ENCODE results near the gene ZBTB8B. TPM values are rescaled to one million over a fixed set of nuclear protein-coding genes. Genes with fewer than 3 reads are reported as not detected.
"Not testable (repeated sequence)": the region's sequence is repeated elsewhere in the genome, so short reads cannot be mapped to it uniquely, and the experiment has no call there.

The ZBTB8B gene
- total RNA-seq, 1 experiment from 2014 or later, result 1.9 TPM

DNA sequence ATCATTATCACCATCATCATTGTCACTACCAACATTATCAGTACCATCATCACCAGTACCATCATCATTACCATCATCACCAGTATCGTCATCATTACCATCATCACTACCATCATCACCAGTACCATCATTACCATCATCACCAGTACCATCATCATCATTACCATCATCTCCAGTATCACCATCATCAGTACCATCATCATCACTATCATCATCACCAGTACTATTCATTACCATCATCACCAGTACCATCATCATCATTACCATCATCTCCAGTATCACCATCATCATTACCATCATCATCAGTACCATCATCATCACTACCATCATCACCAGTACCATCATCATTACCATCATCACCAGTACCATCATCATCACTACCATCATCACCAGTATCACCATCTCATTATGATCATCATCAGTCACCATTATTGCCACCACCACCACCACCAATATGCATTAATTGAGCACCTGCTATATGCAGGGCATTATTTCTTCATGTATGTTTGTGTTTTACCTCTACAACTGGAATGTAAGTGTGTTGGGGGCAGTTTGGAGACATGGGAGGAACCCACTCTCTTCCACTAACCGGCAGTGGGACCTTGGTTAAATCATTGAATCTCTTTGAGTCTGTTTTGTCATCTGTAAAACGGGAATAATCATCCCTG is 7.0 kb downstream of the ZBTB8B start:
- H3K9ac ChIP-seq (ENCODE audit: extremely low read depth, insufficient read length, low read length), result no peak overlapping the region
- no peak overlapping the region for H4K91ac ChIP-seq (ENCODE audit: insufficient read length, low read depth, low read length)
- no peaks in the 10 kb centered on the region for H3K9me3 ChIP-seq (ENCODE audit: control insufficient read depth, low read depth, low read length)
- Mint-ChIP-seq H3K9me3 (no peaks in the 10 kb centered on the region), H3K4me1 (no peaks in the 10 kb centered on the region; a peak in 1 of 4 replicates), H3K27me3 (ENCODE audit: low read depth) (no peaks in the 10 kb centered on the region), H3K27ac (no peak overlapping the region), H3K4me3 (no peak overlapping the region), H3K36me3 (ENCODE audit: insufficient read depth in 1 of 3, low read depth in 3 of 3) (no peaks in the 10 kb centered on the region; a peak in 3 of 7 replicates)
- TF ChIP-seq, protein P1, sequence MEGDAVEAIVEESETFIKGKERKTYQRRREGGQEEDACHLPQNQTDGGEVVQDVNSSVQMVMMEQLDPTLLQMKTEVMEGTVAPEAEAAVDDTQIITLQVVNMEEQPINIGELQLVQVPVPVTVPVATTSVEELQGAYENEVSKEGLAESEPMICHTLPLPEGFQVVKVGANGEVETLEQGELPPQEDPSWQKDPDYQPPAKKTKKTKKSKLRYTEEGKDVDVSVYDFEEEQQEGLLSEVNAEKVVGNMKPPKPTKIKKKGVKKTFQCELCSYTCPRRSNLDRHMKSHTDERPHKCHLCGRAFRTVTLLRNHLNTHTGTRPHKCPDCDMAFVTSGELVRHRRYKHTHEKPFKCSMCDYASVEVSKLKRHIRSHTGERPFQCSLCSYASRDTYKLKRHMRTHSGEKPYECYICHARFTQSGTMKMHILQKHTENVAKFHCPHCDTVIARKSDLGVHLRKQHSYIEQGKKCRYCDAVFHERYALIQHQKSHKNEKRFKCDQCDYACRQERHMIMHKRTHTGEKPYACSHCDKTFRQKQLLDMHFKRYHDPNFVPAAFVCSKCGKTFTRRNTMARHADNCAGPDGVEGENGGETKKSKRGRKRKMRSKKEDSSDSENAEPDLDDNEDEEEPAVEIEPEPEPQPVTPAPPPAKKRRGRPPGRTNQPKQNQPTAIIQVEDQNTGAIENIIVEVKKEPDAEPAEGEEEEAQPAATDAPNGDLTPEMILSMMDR (conservative IDR thresholded peaks at IDR 0.05), result no peak
- DNase-seq, result no peak
- no peak overlapping the region for H2BK5ac ChIP-seq (ENCODE audit: insufficient read length, low read length)
- H2BK12ac ChIP-seq (ENCODE audit: insufficient read length, low read depth, low read length), result no peak overlapping the region
- no peak overlapping the region for H3K4ac ChIP-seq (ENCODE audit: low read depth, low read length)
- H3K56ac ChIP-seq (ENCODE audit: insufficient read length, low read depth, low read length), result no peak overlapping the region
- H3K4me1 ChIP-seq (ENCODE audit: insufficient read depth, low read length), result no peaks in the 10 kb centered on the region
- no peaks in the 10 kb centered on the region for H4K20me1 ChIP-seq (ENCODE audit: control insufficient read depth, insufficient read depth, insufficient read length)
- no peak overlapping the region for H2AFZ ChIP-seq (ENCODE audit: low read length)
- no peak overlapping the region for H3T11ph ChIP-seq (ENCODE audit: low read length)
- H3K23ac ChIP-seq (ENCODE audit: insufficient read length, low read depth, low read length), result no peak overlapping the region
- no peak overlapping the region for H2AK5ac ChIP-seq (ENCODE audit: insufficient read length, low read length)
- no peaks in the 10 kb centered on the region for H3K79me2 ChIP-seq (ENCODE audit: insufficient read depth, low read length)
- no CpG with 5 or more reads among the region's 3 CpGs for WGBS (ENCODE audit: extremely low coverage, insufficient read length, low lambda C conversion rate)
- H3K27ac ChIP-seq (ENCODE audit: insufficient read length, low read depth, low read length), result no peak overlapping the region
- no peaks in the 10 kb centered on the region for H3K27me3 ChIP-seq (ENCODE audit: insufficient read depth, low read length)
- H3K23me2 ChIP-seq (ENCODE audit: insufficient read length, low read depth, low read length, poor library complexity, severe bottlenecking), result no peaks in the 10 kb centered on the region
- no peak overlapping the region for H4K8ac ChIP-seq (replicated peaks; ENCODE audit: insufficient read length, low read depth, low read length)
- no peaks in the 10 kb centered on the region for H3K79me1 ChIP-seq (ENCODE audit: insufficient read depth, low read depth, low read length, poor library complexity, severe bottlenecking)
- no peak overlapping the region for H2BK120ac ChIP-seq (ENCODE audit: low read depth, low read length, poor library complexity, severe bottlenecking)
- no peak overlapping the region for H3K18ac ChIP-seq (ENCODE audit: insufficient read length, low read depth, low read length)
- H2BK15ac ChIP-seq (ENCODE audit: low read depth, low read length), result no peak overlapping the region
- no peak overlapping the region for H3K14ac ChIP-seq (ENCODE audit: insufficient read depth, low read length)
- H2BK20ac ChIP-seq (ENCODE audit: low read depth, low read length, poor library complexity, severe bottlenecking), result no peak overlapping the region
- H4K5ac ChIP-seq (ENCODE audit: insufficient read length, low read depth, low read length), result no peak overlapping the region
- H3K4me2 ChIP-seq (ENCODE audit: insufficient read depth, insufficient read length, low read length), result no peak overlapping the region

DNA sequence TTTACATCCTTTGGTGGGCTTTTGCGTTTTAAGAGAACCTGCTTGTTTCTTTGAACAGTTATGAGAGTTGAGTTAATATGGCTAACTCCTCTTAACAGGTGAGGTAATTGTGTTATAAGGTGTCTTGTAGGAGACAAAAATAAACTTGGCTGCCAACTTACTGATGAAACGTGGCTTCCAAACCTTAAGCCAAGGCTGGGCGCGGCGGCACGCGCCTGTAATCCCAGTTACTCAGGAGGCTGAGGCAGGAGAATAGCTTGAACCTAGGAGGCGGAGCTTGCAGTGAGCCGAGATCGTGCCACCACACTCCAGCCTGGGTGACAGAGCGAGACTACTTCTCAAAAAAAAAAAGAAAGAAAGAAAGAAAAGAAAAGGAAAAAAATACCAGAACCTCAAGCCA is 8.1 kb downstream of the ZBTB8B start:
- not testable (repeated sequence) for H3K36me3 Mint-ChIP-seq (ENCODE audit: insufficient read depth in 1 of 3, low read depth in 3 of 3)

More for the DNA sequence above, 8.1 kb downstream of the ZBTB8B start:
- H2BK15ac ChIP-seq (ENCODE audit: low read depth, low read length); H3K9me3 Mint-ChIP-seq; H3K27me3 Mint-ChIP-seq (ENCODE audit: low read depth); DNase-seq; H3K18ac ChIP-seq (ENCODE audit: insufficient read length, low read depth, low read length); H3K23ac ChIP-seq (ENCODE audit: insufficient read length, low read depth, low read length); H2AFZ ChIP-seq (ENCODE audit: low read length); H2BK120ac ChIP-seq (ENCODE audit: low read depth, low read length, poor library complexity, severe bottlenecking); H3K23me2 ChIP-seq (ENCODE audit: insufficient read length, low read depth, low read length, poor library complexity, severe bottlenecking); H3T11ph ChIP-seq (ENCODE audit: low read length); H3K4me1 Mint-ChIP-seq; H2BK5ac ChIP-seq (ENCODE audit: insufficient read length, low read length); H4K91ac ChIP-seq (ENCODE audit: insufficient read length, low read depth, low read length); H3K79me1 ChIP-seq (ENCODE audit: insufficient read depth, low read depth, low read length, poor library complexity, severe bottlenecking); H2AK5ac ChIP-seq (ENCODE audit: insufficient read length, low read length); H3K27me3 ChIP-seq (ENCODE audit: insufficient read depth, low read length); H3K4me1 ChIP-seq (ENCODE audit: insufficient read depth, low read length); H3K4me3 Mint-ChIP-seq; H3K9me3 ChIP-seq (ENCODE audit: control insufficient read depth, low read depth, low read length); H3K27ac ChIP-seq (ENCODE audit: insufficient read length, low read depth, low read length); H3K27ac Mint-ChIP-seq; H3K4ac ChIP-seq (ENCODE audit: low read depth, low read length); H2BK20ac ChIP-seq (ENCODE audit: low read depth, low read length, poor library complexity, severe bottlenecking); H3K14ac ChIP-seq (ENCODE audit: insufficient read depth, low read length); H4K5ac ChIP-seq (ENCODE audit: insufficient read length, low read depth, low read length); H3K79me2 ChIP-seq (ENCODE audit: insufficient read depth, low read length); H3K4me2 ChIP-seq (ENCODE audit: insufficient read depth, insufficient read length, low read length); H4K8ac ChIP-seq (replicated peaks; ENCODE audit: insufficient read length, low read depth, low read length); H2BK12ac ChIP-seq (ENCODE audit: insufficient read length, low read depth, low read length); H3K9ac ChIP-seq (ENCODE audit: extremely low read depth, insufficient read length, low read length); H3K56ac ChIP-seq (ENCODE audit: insufficient read length, low read depth, low read length); H4K20me1 ChIP-seq (ENCODE audit: control insufficient read depth, insufficient read depth, insufficient read length): not testable (repeated sequence)
- WGBS (ENCODE audit: extremely low coverage, insufficient read length, low lambda C conversion rate), result no CpG with 5 or more reads among the region's 11 CpGs

All from H9 (cell line).